Erythroblast (primary cell): ENCODE results near the gene OS9.

Source experiments
- GATA1 ChIP-seq: IDR thresholded peaks from 2 replicates; pipeline ENCODE4 v1.6.1; 2011; ENCODE audit warnings: low read depth, mild to moderate bottlenecking, control low read depth, low read length, moderate library complexity
- POLR2A ChIP-seq: IDR thresholded peaks from 2 replicates; pipeline ENCODE4 v1.6.1; 2011; ENCODE audit warnings: mild to moderate bottlenecking, low read length

GRCh38 chr12:57751788-57752667 is 58.1 kb downstream of the OS9 start, which contains the start of gene CDK4:
- peak; percentile 88 for TF ChIP-seq POLR2A
- TF ChIP-seq GATA1 = no peak
